ENCODE data around the gene NFATC2.
"Not testable (repeated sequence)": the region's sequence is repeated elsewhere in the genome, so short reads cannot be mapped to it uniquely, and the experiment has no call there.

DNA sequence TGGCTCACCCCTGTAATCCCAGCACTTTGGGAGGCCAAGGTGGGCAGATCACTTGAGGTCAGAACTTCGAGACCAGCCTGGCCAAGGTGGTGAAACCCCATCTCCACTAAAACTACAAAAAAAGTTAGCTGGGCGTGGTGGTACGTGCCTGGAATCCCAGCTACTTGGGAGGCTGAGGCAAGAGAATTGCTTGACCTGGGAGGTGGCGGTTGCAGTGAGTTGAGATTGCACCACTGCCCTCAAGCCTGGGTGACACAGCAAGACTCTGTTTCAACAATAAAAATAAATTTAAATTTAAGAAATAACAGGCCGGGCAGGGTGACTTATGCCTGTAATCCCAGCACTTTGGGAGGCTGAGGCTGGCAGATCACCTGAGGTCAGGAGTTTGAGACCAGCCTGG lies 80.7 kb downstream of the NFATC2 start:
- TF ChIP-seq, protein P1, sequence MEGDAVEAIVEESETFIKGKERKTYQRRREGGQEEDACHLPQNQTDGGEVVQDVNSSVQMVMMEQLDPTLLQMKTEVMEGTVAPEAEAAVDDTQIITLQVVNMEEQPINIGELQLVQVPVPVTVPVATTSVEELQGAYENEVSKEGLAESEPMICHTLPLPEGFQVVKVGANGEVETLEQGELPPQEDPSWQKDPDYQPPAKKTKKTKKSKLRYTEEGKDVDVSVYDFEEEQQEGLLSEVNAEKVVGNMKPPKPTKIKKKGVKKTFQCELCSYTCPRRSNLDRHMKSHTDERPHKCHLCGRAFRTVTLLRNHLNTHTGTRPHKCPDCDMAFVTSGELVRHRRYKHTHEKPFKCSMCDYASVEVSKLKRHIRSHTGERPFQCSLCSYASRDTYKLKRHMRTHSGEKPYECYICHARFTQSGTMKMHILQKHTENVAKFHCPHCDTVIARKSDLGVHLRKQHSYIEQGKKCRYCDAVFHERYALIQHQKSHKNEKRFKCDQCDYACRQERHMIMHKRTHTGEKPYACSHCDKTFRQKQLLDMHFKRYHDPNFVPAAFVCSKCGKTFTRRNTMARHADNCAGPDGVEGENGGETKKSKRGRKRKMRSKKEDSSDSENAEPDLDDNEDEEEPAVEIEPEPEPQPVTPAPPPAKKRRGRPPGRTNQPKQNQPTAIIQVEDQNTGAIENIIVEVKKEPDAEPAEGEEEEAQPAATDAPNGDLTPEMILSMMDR (IDR thresholded peaks at IDR 0.05) = not testable (repeated sequence)
- not testable (repeated sequence) for TF ChIP-seq POLR2A, POLR2AphosphoS5 (IDR thresholded peaks at IDR 0.05)

All from breast epithelium (tissue), 3 donors.